HS-5 (cell line): Measurements from ENCODE around the gene FMNL2.

Experiments used
- DNase-seq: peaks from one replicate; pipeline ENCODE4 v3.0.0-alpha.2; 2012; ENCODE audit warnings: low read depth

The FMNL2 gene

GRCh38 chr2:152405206-152406118 lies 70.5 kb downstream of the FMNL2 start:
- DNase-seq: no peak

- no peak for DNase-seq
Measured at GRCh38 chr2:152406119-152406835, 71.3 kb downstream of the FMNL2 start.

- no peak for DNase-seq
Measured at GRCh38 chr2:152406836-152407161, 71.8 kb downstream of the FMNL2 start.

- no peak for DNase-seq
Measured at GRCh38 chr2:152407204-152407721, 72.3 kb downstream of the FMNL2 start.

GRCh38 chr2:152407806-152408205 lies 72.8 kb downstream of the FMNL2 start:
- DNase-seq: no peak

GRCh38 chr2:152408254-152408653 lies 73.3 kb downstream of the FMNL2 start:
- DNase-seq: no peak

GRCh38 chr2:152409386-152410164 lies 74.6 kb downstream of the FMNL2 start:
- DNase-seq: no peak

GRCh38 chr2:152410165-152410597 lies 75.2 kb downstream of the FMNL2 start:
- no peak for DNase-seq

- no peak for DNase-seq
Measured at GRCh38 chr2:152411154-152411553, 76.2 kb downstream of the FMNL2 start.

- DNase-seq: no peak
Measured at GRCh38 chr2:152413228-152414030, 78.5 kb downstream of the FMNL2 start.

GRCh38 chr2:152415231-152415642 lies 80.3 kb downstream of the FMNL2 start:
- DNase-seq: no peak

GRCh38 chr2:152415796-152416195 lies 80.8 kb downstream of the FMNL2 start:
- no peak for DNase-seq

- DNase-seq: no peak
Measured at GRCh38 chr2:152418688-152419087, 83.7 kb downstream of the FMNL2 start.

- DNase-seq: no peak
Measured at GRCh38 chr2:152419944-152420343, 85.0 kb downstream of the FMNL2 start.

GRCh38 chr2:152420363-152420762 lies 85.4 kb downstream of the FMNL2 start:
- no peak for DNase-seq

- DNase-seq: no peak
Measured at GRCh38 chr2:152420936-152421335, 86.0 kb downstream of the FMNL2 start.

- peak; percentile 99 for DNase-seq
Measured at GRCh38 chr2:152421521-152422370, 86.8 kb downstream of the FMNL2 start.

GRCh38 chr2:152423684-152424083 lies 88.7 kb downstream of the FMNL2 start:
- no peak for DNase-seq

GRCh38 chr2:152425765-152426727 lies 91.1 kb downstream of the FMNL2 start:
- DNase-seq: no peak
